NT2/D1 (cell line): Measurements from ENCODE around the gene EIF5A.
"Not testable (repeated sequence)": the region's sequence is repeated elsewhere in the genome, so short reads cannot be mapped to it uniquely, and the experiment has no call there.

Experiments
- DNase-seq: peaks from one replicate; pipeline ENCODE4 v3.0.0-alpha.2; 2011; ENCODE audit warnings: low read depth, low spot score
- H3K27me3 ChIP-seq: 2 replicates; pipeline ENCODE4 v1.6.0; 2011; ENCODE audit warnings: mild to moderate bottlenecking; ENCODE audit not compliant: insufficient read length, insufficient read depth
- H3K36me3 ChIP-seq: 2 replicates; pipeline ENCODE4 v1.6.1; 2011; ENCODE audit warnings: mild to moderate bottlenecking, low read length, mixed read lengths; ENCODE audit not compliant: insufficient read depth, insufficient read length
- H3K4me1 ChIP-seq: 2 replicates; pipeline ENCODE4 v1.5.1; 2011; ENCODE audit not compliant: insufficient read depth, insufficient read length
- H3K4me3 ChIP-seq: 2 replicates; pipeline ENCODE4 v1.5.1; 2011; ENCODE audit warnings: low read depth; ENCODE audit not compliant: insufficient read length
- H3K9ac ChIP-seq: 2 replicates; pipeline ENCODE4 v1.6.0; 2011; ENCODE audit warnings: low read depth; ENCODE audit not compliant: insufficient read length
- H3K9me3 ChIP-seq: 2 replicates; pipeline ENCODE4 v1.5.1; 2011; ENCODE audit warnings: mild to moderate bottlenecking, low read length; ENCODE audit not compliant: insufficient read depth
- SUZ12 ChIP-seq: IDR thresholded peaks from 2 replicates; pipeline ENCODE4 v1.6.1; 2011; ENCODE audit not compliant: insufficient read length, insufficient read depth; ENCODE audit errors: extremely low read depth
- YY1 ChIP-seq: IDR thresholded peaks from 2 replicates; pipeline ENCODE4 v1.6.1; 2011; ENCODE audit not compliant: insufficient read length, insufficient read depth
- ZNF274 ChIP-seq: IDR thresholded peaks from 2 replicates; pipeline ENCODE4 v1.6.1; 2011; ENCODE audit warnings: mild to moderate bottlenecking, low read depth, low read length

EIF5A gene

GRCh38 chr17:7336240-7337175 is 29.1 kb downstream of the EIF5A start, which contains the start of gene ACAP1:
Gene ACAP1, plus strand, starts transcription at chr17:7336529. Its CDS starts 206 bp downstream, at chr17:7336735.
- TF ChIP-seq YY1 (no peak), SUZ12 (no peak), ZNF274 (no peak)
- Histone ChIP-seq H3K4me3 (no peak within 1 kb of the TSS), H3K27me3 (no peaks in the 10 kb centered on the region), H3K9ac (peak within 1 kb of the TSS; percentile 17), H3K4me1 (peaks cover 3% of the 10 kb centered on the region), H3K9me3 (no peaks in the 10 kb centered on the region), H3K36me3 (no peaks in the 10 kb centered on the region)
- no peak for DNase-seq

- not testable (repeated sequence) for H3K27me3 ChIP-seq, H3K9me3 ChIP-seq, DNase-seq, H3K4me3 ChIP-seq, H3K4me1 ChIP-seq, H3K9ac ChIP-seq, H3K36me3 ChIP-seq
These were observed 30.2 kb downstream of the EIF5A start for GRCh38 chr17:7337600-7337999.

GRCh38 chr17:7340179-7340578 is 32.8 kb downstream of the EIF5A start:
- Histone ChIP-seq H3K9ac (no peak overlapping the region), H3K4me1 (peaks cover 3% of the 10 kb centered on the region), H3K9me3 (no peaks in the 10 kb centered on the region), H3K36me3 (no peaks in the 10 kb centered on the region), H3K27me3 (no peaks in the 10 kb centered on the region), H3K4me3 (no peak overlapping the region)
- DNase-seq: no peak
- TF ChIP-seq ZNF274 (no peak), YY1 (no peak), SUZ12 (no peak)

- H3K9ac ChIP-seq: no peak overlapping the region
- H3K4me3 ChIP-seq: no peak overlapping the region
- no peak for DNase-seq
- H3K36me3 ChIP-seq: no peaks in the 10 kb centered on the region
- H3K27me3 ChIP-seq: no peaks in the 10 kb centered on the region
- TF ChIP-seq ZNF274 (no peak), SUZ12 (no peak), YY1 (no peak)
- H3K4me1 ChIP-seq: peaks cover 3% of the 10 kb centered on the region
- H3K9me3 ChIP-seq: no peaks in the 10 kb centered on the region
These were observed 34.4 kb downstream of the EIF5A start for GRCh38 chr17:7341842-7342241.

GRCh38 chr17:7343250-7343649 is 35.8 kb downstream of the EIF5A start:
- Histone ChIP-seq H3K36me3 (no peaks in the 10 kb centered on the region), H3K9ac (no peak overlapping the region), H3K4me3 (no peak overlapping the region), H3K4me1 (peaks cover 1% of the 10 kb centered on the region), H3K27me3 (no peaks in the 10 kb centered on the region), H3K9me3 (no peaks in the 10 kb centered on the region)
- no peak for DNase-seq
- TF ChIP-seq YY1 (no peak), ZNF274 (no peak), SUZ12 (no peak)

- Histone ChIP-seq H3K27me3 (no peaks in the 10 kb centered on the region), H3K36me3 (no peaks in the 10 kb centered on the region), H3K4me1 (peaks cover 9% of the 10 kb centered on the region), H3K9ac (no peak overlapping the region), H3K4me3 (no peak overlapping the region), H3K9me3 (no peaks in the 10 kb centered on the region)
- no peak for DNase-seq
- no peak for TF ChIP-seq YY1
- no peak for TF ChIP-seq SUZ12
- no peak for TF ChIP-seq ZNF274
These were observed 39.6 kb downstream of the EIF5A start for GRCh38 chr17:7346761-7347614.
